Naive thymus-derived CD4-positive, alpha-beta T cell (primary cell): ENCODE data around the gene MTMR1. TPM values are rescaled to one million over a fixed set of nuclear protein-coding genes. Genes with fewer than 3 reads are reported as not detected.

Source experiments
- ATAC-seq: fragments of 150-1000 bp; cut with Tn5 transposase; 2 replicates; pipeline ENCODE4 v1.10.0; 2021; ENCODE audit warnings: mild to moderate bottlenecking, moderate library complexity
- CTCF ChIA-PET: fragments of 350-600 bp; sonication (Branson Sonifier 250); formaldehyde crosslinking; loops from one replicate; lab custom pipeline; 2021; ENCODE audit warnings: antibody characterized with exemption; lab: Charles Lee
- POLR2A ChIA-PET: fragments of 350-600 bp; sonication (Branson Sonifier 250); formaldehyde crosslinking; loops from one replicate; lab custom pipeline; 2021; ENCODE audit warnings: antibody characterized with exemption, inconsistent platforms; lab: Charles Lee
- DNase-seq, 9 donors: peaks; one replicate each; pipeline versions ENCODE4 v3.0.0 to v3.0.0-alpha.2; 2020 to 2022; ENCODE audit warnings: mixed read lengths in 1 of 9
- H3K27ac ChIP-seq: one replicate; pipeline ENCODE4 v1.7.0; 2013; ENCODE audit warnings: mild to moderate bottlenecking, low read depth, low read length, moderate library complexity
- H3K27me3 ChIP-seq, 2 donors: one replicate each; pipeline ENCODE4 v1.7.0; 2013; ENCODE audit warnings: low read length in 2 of 2, mild to moderate bottlenecking in 2 of 2, moderate library complexity in 2 of 2; ENCODE audit not compliant: control insufficient read depth in 2 of 2, insufficient read depth in 2 of 2
- H3K36me3 ChIP-seq, 3 experiments: 1 replicate in 2 of 3; 2 replicates in 1 of 3; pipeline ENCODE4 v1.7.0; 2013; ENCODE audit warnings: low read length in 3 of 3, mild to moderate bottlenecking in 3 of 3, moderate library complexity in 1 of 3; ENCODE audit not compliant: insufficient read depth in 3 of 3, control insufficient read depth in 2 of 3
- H3K4me1 ChIP-seq, 2 donors: one replicate each; pipeline ENCODE4 v1.7.0; 2013; ENCODE audit warnings: low read length in 2 of 2, mild to moderate bottlenecking in 2 of 2, moderate library complexity in 1 of 2; ENCODE audit not compliant: control insufficient read depth in 2 of 2, insufficient read depth in 2 of 2
- H3K4me3 ChIP-seq: 2 replicates; pipeline ENCODE4 v1.7.0; 2013; ENCODE audit warnings: mild to moderate bottlenecking, low read length
- H3K9me3 ChIP-seq, 3 experiments: 1 replicate in 2 of 3; 2 replicates in 1 of 3; pipeline ENCODE4 v1.7.0; 2013; ENCODE audit warnings: low read length in 3 of 3; ENCODE audit not compliant: control insufficient read depth in 2 of 3
- H3K27ac Mint-ChIP-seq, 9 donors: one replicate each; pipeline ENCODE4 v1.8.0; 2020 to 2022; ENCODE audit warnings: mixed read lengths in 9 of 9, mild to moderate bottlenecking in 8 of 9, moderate library complexity in 5 of 9, inconsistent platforms in 2 of 9
- H3K27me3 Mint-ChIP-seq, 5 donors: one replicate each; pipeline ENCODE4 v1.8.0; 2021 to 2022; ENCODE audit warnings: mixed read lengths in 5 of 5, mild to moderate bottlenecking in 1 of 5
- H3K36me3 Mint-ChIP-seq, 5 donors: one replicate each; pipeline ENCODE4 v1.8.0; 2020 to 2022; ENCODE audit warnings: mixed read lengths in 5 of 5, mild to moderate bottlenecking in 3 of 5, inconsistent platforms in 1 of 5
- H3K4me1 Mint-ChIP-seq, 7 donors: one replicate each; pipeline ENCODE4 v1.8.0; 2020 to 2022; ENCODE audit warnings: mixed read lengths in 7 of 7, mild to moderate bottlenecking in 3 of 7, inconsistent platforms in 1 of 7
- H3K4me3 Mint-ChIP-seq, 10 donors: one replicate each; pipeline ENCODE4 v1.8.0; 2020 to 2022; ENCODE audit warnings: mild to moderate bottlenecking in 10 of 10, mixed read lengths in 10 of 10, moderate library complexity in 6 of 10, inconsistent platforms in 2 of 10
- H3K9me3 Mint-ChIP-seq, 11 donors: one replicate each; pipeline ENCODE4 v1.8.0; 2020 to 2022; ENCODE audit warnings: mixed read lengths in 11 of 11, mild to moderate bottlenecking in 4 of 11, inconsistent platforms in 1 of 11, moderate library complexity in 1 of 11
- intact Hi-C, 2 donors: fragments of 100-400 bp; cut with micrococcal nuclease; formaldehyde crosslinking; loops; one replicate each; pipeline ENCODE4 v1.15.1; 2023
- polyA plus RNA-seq, 2 donors: library from polyadenylated mRNA; unstranded; fragments of 300-500 nt; fragmentation: Illumina TruSeq; gene quantifications; one replicate each; pipeline ENCODE4 v1.2.3, GENCODE V29; 2021
- total RNA-seq, 6 experiments: library from RNA in 5 of 6; stranded (reverse) in 5 of 6; gene quantifications; 1 replicate in 5 of 6; 2 replicates in 1 of 6; pipeline ENCODE4 v1.2.3 and lab custom pipeline; 2021 to 2026

Gene MTMR1
- total and polyA plus RNA-seq, 7 experiments from 2014 or later: 11.3 to 53.1 (median 38.9) TPM

- Histone ChIP-seq H3K4me1 (no peaks in the 10 kb centered on the region), H3K36me3 (no peaks in the 10 kb centered on the region), H3K4me3 (no peak overlapping the region), H3K27ac (no peak overlapping the region), H3K27me3 (no peaks in the 10 kb centered on the region), H3K9me3 (no peaks in the 10 kb centered on the region)
- intact Hi-C loops: loop anchor here (2.0 kb wide), 2 partner anchors 718 to 730 kb away; no protein-coding TSS in a partner anchor
- DNase-seq (peak in 1 of 9 donors; percentile 9), ATAC-seq (no peak)
- Mint-ChIP-seq H3K27me3 (no peaks in the 10 kb centered on the region), H3K4me1 (peaks cover 4 to 29% (median 6%) of the 10 kb centered on the region in 7 donors), H3K27ac (no peak overlapping the region), H3K4me3 (no peak overlapping the region), H3K36me3 (no peaks in the 10 kb centered on the region), H3K9me3 (no peaks in the 10 kb centered on the region)
- ChIA-PET CTCF (interaction anchor here (0.8 to 0.9 kb wide), 2 partner anchors 39 kb away, joined by 3 read pairs; no protein-coding TSS in a partner anchor), POLR2A (interaction anchor here (1.4 kb wide), 1 partner anchor 12 kb away, joined by 6 read pairs; the partner anchor contains the start of gene MTMR1)
Measured at GRCh38 chrX:150680974-150681373, 12.2 kb upstream of the MTMR1 start.

GRCh38 chrX:150683112-150683511, 10.1 kb upstream of the MTMR1 start:
- ChIA-PET CTCF (interaction anchor here (0.9 to 2.5 kb wide), 10 partner anchors 10 to 48 kb away, joined by 3 to 18 read pairs (median 8); partner anchors contain the start of gene MTMR1), POLR2A (interaction anchor here (0.8 to 2.3 kb wide), 7 partner anchors 10 to 37 kb away, joined by 3 to 15 read pairs (median 3); partner anchors contain the start of gene MTMR1)
- no peak for DNase-seq
- no peak for ATAC-seq
- Mint-ChIP-seq H3K27me3 (no peaks in the 10 kb centered on the region), H3K4me1 (peaks cover 4 to 29% (median 7%) of the 10 kb centered on the region in 7 donors), H3K4me3 (no peak overlapping the region), H3K36me3 (no peaks in the 10 kb centered on the region), H3K9me3 (no peaks in the 10 kb centered on the region), H3K27ac (no peak overlapping the region)
- Histone ChIP-seq H3K4me3 (no peak overlapping the region), H3K9me3 (no peaks in the 10 kb centered on the region), H3K4me1 (peaks cover 0 to under 1% of the 10 kb centered on the region in 2 donors), H3K27ac (no peak overlapping the region), H3K36me3 (no peaks in the 10 kb centered on the region), H3K27me3 (no peaks in the 10 kb centered on the region)
- intact Hi-C loops: loop anchor here (1.0 kb wide), 2 partner anchors 9 to 33 kb away; no protein-coding TSS in a partner anchor

GRCh38 chrX:150683536-150684146, 9.6 kb upstream of the MTMR1 start:
- peaks cover 0 to 6% of the 10 kb centered on the region in 2 donors for H3K4me1 ChIP-seq
- Mint-ChIP-seq H3K4me3 (no peak overlapping the region), H3K27me3 (no peaks in the 10 kb centered on the region), H3K27ac (peak overlapping the region in 2 of 9 donors; percentile 32 to 42), H3K9me3 (no peaks in the 10 kb centered on the region), H3K4me1 (peaks cover 8 to 32% (median 12%) of the 10 kb centered on the region in 7 donors), H3K36me3 (peaks cover 0 to 4% (median 0%) of the 10 kb centered on the region in 5 donors)
- no peaks in the 10 kb centered on the region for H3K36me3 ChIP-seq
- no peaks in the 10 kb centered on the region for H3K27me3 ChIP-seq
- ATAC-seq: peak; percentile 72
- intact Hi-C loops: loop anchor here (1.0 kb wide), 2 partner anchors 9 to 33 kb away; no protein-coding TSS in a partner anchor
- CTCF ChIA-PET: interaction anchor here (0.6 to 2.5 kb wide), 12 partner anchors 9 to 319 kb away, joined by 3 to 18 read pairs (median 7); partner anchors contain the start of gene MTMR1
- peak in 7 of 9 donors; percentile 36 to 68 (median 60) for DNase-seq
- no peaks in the 10 kb centered on the region for H3K9me3 ChIP-seq
- POLR2A ChIA-PET: interaction anchor here (0.8 to 2.3 kb wide), 7 partner anchors 9 to 36 kb away, joined by 3 to 15 read pairs (median 3); partner anchors contain the start of gene MTMR1
- H3K4me3 ChIP-seq: no peak overlapping the region
- no peak overlapping the region for H3K27ac ChIP-seq

GRCh38 chrX:150688911-150689451, 4.2 kb upstream of the MTMR1 start:
- ATAC-seq (no peak), DNase-seq (no peak)
- no peak overlapping the region for H3K27ac ChIP-seq
- ChIA-PET CTCF (interaction anchor here (0.6 to 1.1 kb wide), 2 partner anchors 12 to 28 kb away, joined by 5 read pairs; no protein-coding TSS in a partner anchor), POLR2A (interaction anchor here (1.3 kb wide), 2 partner anchors 8 to 12 kb away, joined by 3 to 5 read pairs; no protein-coding TSS in a partner anchor)
- Mint-ChIP-seq H3K4me1 (peaks cover 15 to 46% (median 36%) of the 10 kb centered on the region in 7 donors), H3K4me3 (peak overlapping the region in 1 of 10 donors; percentile 7), H3K9me3 (peaks cover 0 to 2% (median 0%) of the 10 kb centered on the region in 11 donors), H3K36me3 (peaks cover 0 to 16% (median 0%) of the 10 kb centered on the region in 5 donors), H3K27me3 (no peaks in the 10 kb centered on the region), H3K27ac (peak overlapping the region in 8 of 9 donors; percentile 56 to 80 (median 69))
- peaks cover 21 to 31% of the 10 kb centered on the region in 2 donors for H3K4me1 ChIP-seq
- H3K36me3 ChIP-seq: no peaks in the 10 kb centered on the region
- no peak overlapping the region for H3K4me3 ChIP-seq
- no peaks in the 10 kb centered on the region for H3K9me3 ChIP-seq
- intact Hi-C loops: no loop called here
- H3K27me3 ChIP-seq: no peaks in the 10 kb centered on the region

GRCh38 chrX:150690126-150690525, 3.1 kb upstream of the MTMR1 start:
- CTCF ChIA-PET: interaction anchor here (1.7 kb wide), 1 partner anchor 25 kb away, joined by 5 read pairs; no protein-coding TSS in a partner anchor
- Mint-ChIP-seq H3K4me1 (peaks cover 20 to 56% (median 41%) of the 10 kb centered on the region in 7 donors), H3K36me3 (peaks cover 0 to 16% (median 0%) of the 10 kb centered on the region in 5 donors), H3K27me3 (no peaks in the 10 kb centered on the region), H3K4me3 (peak overlapping the region in 1 of 10 donors; percentile 27), H3K27ac (peak overlapping the region in 7 of 9 donors; percentile 6 to 96 (median 93)), H3K9me3 (peaks cover 0 to 2% (median 0%) of the 10 kb centered on the region in 11 donors)
- peak overlapping the region; percentile 56 for H3K27ac ChIP-seq
- peaks cover 26 to 35% of the 10 kb centered on the region in 2 donors for H3K4me1 ChIP-seq
- no peak overlapping the region for H3K4me3 ChIP-seq
- DNase-seq (no peak), ATAC-seq (no peak)
- no peaks in the 10 kb centered on the region for H3K9me3 ChIP-seq
- H3K27me3 ChIP-seq: no peaks in the 10 kb centered on the region
- intact Hi-C loops: loop anchor here (5.0 to 10.0 kb wide), 6 partner anchors 207 to 1185 kb away; partner anchors contain the start of genes CD99L2 (in 1 of the 2), EOLA1 (in 1 of the 2), EOLA2 (in 1 of the 2) and HSFX3 (in 1 of the 2)
- no peaks in the 10 kb centered on the region for H3K36me3 ChIP-seq
- POLR2A ChIA-PET: interaction anchor here (0.9 to 1.4 kb wide), 3 partner anchors 10 to 17 kb away, joined by 3 read pairs; no protein-coding TSS in a partner anchor

GRCh38 chrX:150692296-150692695, 900 bp upstream of the MTMR1 start:
- Histone ChIP-seq H3K4me3 (peak overlapping the region; percentile 72), H3K27ac (peak overlapping the region; percentile 76), H3K36me3 (no peaks in the 10 kb centered on the region), H3K9me3 (no peaks in the 10 kb centered on the region), H3K4me1 (peaks cover 32 to 49% of the 10 kb centered on the region in 2 donors), H3K27me3 (no peaks in the 10 kb centered on the region)
- H3K27me3 Mint-ChIP-seq: no peaks in the 10 kb centered on the region
- peak overlapping the region; percentile 86 to 94 (median 91) for H3K4me3 Mint-ChIP-seq
- POLR2A ChIA-PET: interaction anchor here (1.1 to 3.3 kb wide), 14 partner anchors 8 to 754 kb away, joined by 3 to 21 read pairs (median 6); partner anchors contain the start of genes EOLA2 and MTM1
- intact Hi-C loops: loop anchor here (1.0 to 10.0 kb wide), 9 partner anchors 9 to 1187 kb away; partner anchors contain the start of genes CD99L2 (in 2 of the 2), EOLA1 (in 1 of the 2), EOLA2 (in 1 of the 2) and HSFX3 (in 1 of the 2)
- peak overlapping the region; percentile 93 to 96 (median 94) for H3K27ac Mint-ChIP-seq
- peak in 1 of 9 donors; percentile 19 for DNase-seq
- peaks cover 30 to 74% (median 62%) of the 10 kb centered on the region in 7 donors for H3K4me1 Mint-ChIP-seq
- peaks cover 0 to 23% (median 0%) of the 10 kb centered on the region in 5 donors for H3K36me3 Mint-ChIP-seq
- CTCF ChIA-PET: interaction anchor here (0.8 to 2.5 kb wide), 5 partner anchors 9 to 28 kb away, joined by 3 to 11 read pairs (median 4); no protein-coding TSS in a partner anchor
- no peak for ATAC-seq
- peaks cover 0 to 2% (median 0%) of the 10 kb centered on the region in 11 donors for H3K9me3 Mint-ChIP-seq
